Endothelial cell (in vitro differentiated cells): ENCODE results near the gene MSRB1. TPM values are rescaled to one million over a fixed set of nuclear protein-coding genes. Genes with fewer than 3 reads are reported as not detected.

Source experiments
- DNase-seq: peaks from one replicate; pipeline ENCODE4 v3.0.0; 2021; ENCODE audit warnings: low spot score
- H3K27ac Mint-ChIP-seq: one replicate; pipeline ENCODE4 v1.8.0; 2021; ENCODE audit warnings: mixed read lengths, inconsistent platforms; ENCODE audit not compliant: unreplicated experiment
- H3K27me3 Mint-ChIP-seq: one replicate; pipeline ENCODE4 v1.8.0; 2021; ENCODE audit warnings: mild to moderate bottlenecking, moderate library complexity, mixed read lengths, inconsistent platforms; ENCODE audit not compliant: unreplicated experiment
- H3K36me3 Mint-ChIP-seq: one replicate; pipeline ENCODE4 v1.8.0; 2021; ENCODE audit warnings: mild to moderate bottlenecking, low read depth, mixed read lengths, inconsistent platforms; ENCODE audit not compliant: unreplicated experiment
- H3K4me1 Mint-ChIP-seq: one replicate; pipeline ENCODE4 v1.8.0; 2021; ENCODE audit warnings: mild to moderate bottlenecking, mixed read lengths, inconsistent platforms; ENCODE audit not compliant: unreplicated experiment
- H3K4me3 Mint-ChIP-seq: one replicate; pipeline ENCODE4 v1.8.0; 2021; ENCODE audit warnings: mild to moderate bottlenecking, mixed read lengths, inconsistent platforms; ENCODE audit not compliant: unreplicated experiment
- H3K9me3 Mint-ChIP-seq: one replicate; pipeline ENCODE4 v1.8.0; 2021; ENCODE audit warnings: mixed read lengths, inconsistent platforms; ENCODE audit not compliant: unreplicated experiment
- total RNA-seq: library from RNA; stranded (reverse); fragmentation: NEBNext Ultra II Directional; extraction: Animal tissue kit (Norgen Biotek cat#: 25700); gene quantifications from one replicate; pipeline ENCODE4 v1.2.1, GENCODE V29; 2021; ENCODE audit not compliant: unreplicated experiment
- TF ChIP-seq, protein P1 (sequence below): fragments of 200-600 bp; sonication (generic); IDR thresholded peaks from one replicate; pipeline ENCODE4 v1.5.0; 2021; ENCODE audit warnings: antibody characterized with exemption; ENCODE audit not compliant: unreplicated experiment

Gene MSRB1
- total RNA-seq, 1 donor from 2014 or later, result 18.1 TPM

DNA sequence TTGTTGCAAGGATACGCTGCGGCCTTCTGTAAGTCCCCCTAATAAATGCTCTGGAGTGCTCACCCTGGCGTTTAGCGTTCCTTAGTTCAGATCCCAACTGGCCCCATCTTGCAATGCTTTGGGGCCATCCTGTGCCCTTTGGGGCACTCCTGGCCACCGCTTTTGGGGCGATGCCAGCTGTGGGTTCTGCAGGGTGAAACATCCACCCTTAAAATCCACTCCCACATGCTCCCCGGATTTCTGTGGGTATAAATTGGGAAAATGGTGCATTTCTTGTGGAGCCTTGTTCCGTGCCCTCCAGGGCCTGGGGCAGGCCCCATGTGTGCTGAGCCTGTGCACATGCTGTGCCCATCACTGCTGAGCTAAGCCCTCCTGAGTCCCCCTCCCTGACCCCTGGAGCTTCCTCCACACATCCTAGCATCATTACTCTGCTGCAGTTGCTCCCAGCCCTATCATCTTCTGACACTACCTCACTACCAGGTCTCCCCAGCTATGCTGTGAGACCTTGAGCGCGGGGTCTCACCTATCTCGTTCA lies 6.0 kb downstream of the MSRB1 start:
- Mint-ChIP-seq H3K4me1 (no peaks in the 10 kb centered on the region), H3K4me3 (no peak overlapping the region), H3K36me3 (peaks cover 5% of the 10 kb centered on the region), H3K27ac (no peak overlapping the region), H3K27me3 (peaks cover 5% of the 10 kb centered on the region), H3K9me3 (no peaks in the 10 kb centered on the region)
- TF ChIP-seq, protein P1, sequence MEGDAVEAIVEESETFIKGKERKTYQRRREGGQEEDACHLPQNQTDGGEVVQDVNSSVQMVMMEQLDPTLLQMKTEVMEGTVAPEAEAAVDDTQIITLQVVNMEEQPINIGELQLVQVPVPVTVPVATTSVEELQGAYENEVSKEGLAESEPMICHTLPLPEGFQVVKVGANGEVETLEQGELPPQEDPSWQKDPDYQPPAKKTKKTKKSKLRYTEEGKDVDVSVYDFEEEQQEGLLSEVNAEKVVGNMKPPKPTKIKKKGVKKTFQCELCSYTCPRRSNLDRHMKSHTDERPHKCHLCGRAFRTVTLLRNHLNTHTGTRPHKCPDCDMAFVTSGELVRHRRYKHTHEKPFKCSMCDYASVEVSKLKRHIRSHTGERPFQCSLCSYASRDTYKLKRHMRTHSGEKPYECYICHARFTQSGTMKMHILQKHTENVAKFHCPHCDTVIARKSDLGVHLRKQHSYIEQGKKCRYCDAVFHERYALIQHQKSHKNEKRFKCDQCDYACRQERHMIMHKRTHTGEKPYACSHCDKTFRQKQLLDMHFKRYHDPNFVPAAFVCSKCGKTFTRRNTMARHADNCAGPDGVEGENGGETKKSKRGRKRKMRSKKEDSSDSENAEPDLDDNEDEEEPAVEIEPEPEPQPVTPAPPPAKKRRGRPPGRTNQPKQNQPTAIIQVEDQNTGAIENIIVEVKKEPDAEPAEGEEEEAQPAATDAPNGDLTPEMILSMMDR, result no peak
- DNase-seq, result no peak

DNA sequence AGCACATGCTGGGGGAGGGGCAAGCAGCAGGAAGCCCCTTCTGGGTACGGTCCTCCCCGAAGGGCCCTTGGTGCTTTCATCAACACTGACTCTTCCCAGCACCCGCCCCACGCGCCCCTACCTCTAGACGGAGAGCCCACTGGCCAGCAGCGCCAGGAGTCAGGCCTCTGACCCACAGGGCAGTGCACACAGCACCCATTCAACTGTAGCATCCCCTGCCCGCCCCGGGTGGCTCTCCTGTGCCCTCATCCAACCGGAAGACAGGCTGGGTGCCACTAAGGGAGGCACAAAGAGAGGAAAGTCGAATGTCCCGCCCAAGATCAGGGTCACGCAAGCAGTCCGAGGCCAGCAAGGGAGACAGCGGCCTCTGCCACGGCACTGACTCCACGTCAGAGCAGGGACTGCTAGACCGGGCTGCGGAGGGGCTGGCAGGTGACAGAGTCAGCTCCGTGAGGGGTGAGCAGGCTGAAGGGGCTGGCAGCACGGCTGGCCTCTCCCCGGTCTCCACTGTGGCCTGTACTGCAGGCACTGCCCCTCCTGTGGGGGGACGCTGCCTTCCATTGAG lies 9.8 kb downstream of the MSRB1 start:
- Mint-ChIP-seq H3K4me3 (no peak overlapping the region), H3K4me1 (no peaks in the 10 kb centered on the region), H3K27me3 (peaks cover 8% of the 10 kb centered on the region), H3K27ac (no peak overlapping the region), H3K36me3 (no peaks in the 10 kb centered on the region), H3K9me3 (no peaks in the 10 kb centered on the region)
- no peak for DNase-seq
- TF ChIP-seq, protein P1, result no peak

DNA sequence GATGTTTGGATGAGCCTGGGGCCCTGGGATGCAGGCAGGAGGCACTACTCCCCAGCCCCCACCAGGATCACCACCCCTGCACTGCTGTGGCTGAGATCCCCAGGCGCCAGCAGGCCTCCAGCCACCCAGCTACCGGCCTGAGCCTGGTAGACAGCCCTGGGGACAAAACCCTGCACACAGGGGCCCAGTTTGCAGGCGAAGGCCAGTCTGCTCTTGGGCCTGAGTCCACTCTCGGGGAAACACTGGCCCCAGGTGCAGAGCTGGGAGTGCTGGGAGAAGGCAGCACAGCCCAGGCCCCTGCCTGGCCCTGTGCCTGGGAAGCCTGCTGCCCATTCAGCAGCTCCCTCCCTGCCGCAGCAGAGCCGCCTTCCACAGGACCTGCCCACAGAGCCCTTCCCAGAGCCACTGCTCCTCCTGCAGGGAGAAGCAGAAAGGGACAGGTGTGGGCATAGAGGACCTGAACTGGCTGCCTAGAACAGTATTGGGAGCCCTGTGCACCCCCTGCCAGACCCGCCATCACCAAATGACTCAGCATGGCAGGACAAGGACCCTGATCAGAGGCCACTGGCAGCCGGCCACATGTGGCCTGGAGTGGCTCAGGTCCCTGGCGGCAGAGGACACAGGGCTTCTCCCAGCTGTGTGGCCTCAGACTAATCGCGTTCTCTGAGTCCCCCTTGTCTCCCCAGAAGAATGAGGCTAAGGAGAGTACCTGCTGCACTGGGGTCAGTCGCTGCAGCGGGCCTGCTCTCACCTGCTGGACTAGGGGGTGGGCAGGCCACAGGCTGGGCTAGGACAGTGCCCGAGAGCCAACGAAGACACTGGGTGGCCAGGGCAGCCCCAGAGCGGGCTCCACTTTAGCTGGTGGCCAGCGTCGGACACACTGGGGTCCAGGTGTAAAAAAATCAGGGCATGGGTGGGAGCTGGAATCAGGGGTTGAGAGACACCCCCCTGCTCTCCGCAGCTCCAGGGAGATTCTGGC lies 10.7 kb downstream of the MSRB1 start:
- no peak for DNase-seq
- Mint-ChIP-seq H3K27ac (no peak overlapping the region), H3K36me3 (no peaks in the 10 kb centered on the region), H3K9me3 (no peaks in the 10 kb centered on the region), H3K4me1 (no peaks in the 10 kb centered on the region), H3K27me3 (peaks cover 10% of the 10 kb centered on the region), H3K4me3 (no peak overlapping the region)
- TF ChIP-seq, protein P1, result no peak

DNA sequence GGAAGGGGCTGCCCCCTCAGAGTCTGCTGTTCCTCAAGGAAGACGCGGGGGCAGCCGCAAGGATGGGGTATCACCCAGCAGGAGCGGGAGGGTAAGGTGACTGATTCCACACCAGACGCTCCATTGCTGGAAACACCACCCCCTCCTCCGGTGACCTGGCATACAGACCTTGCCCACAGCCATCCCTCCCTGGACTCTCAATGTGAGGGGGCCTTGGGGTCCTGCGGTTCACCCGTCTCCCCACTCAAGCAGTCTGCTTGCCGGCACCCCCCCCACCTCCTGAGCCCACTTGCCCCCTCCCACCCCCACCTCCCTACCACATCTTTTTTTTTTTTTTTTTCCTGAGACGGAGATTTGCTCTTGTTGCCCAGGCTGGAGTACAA lies 12.7 kb downstream of the MSRB1 start:
- no peaks in the 10 kb centered on the region for H3K9me3 Mint-ChIP-seq
- TF ChIP-seq, protein P1, result no peak
- DNase-seq, result no peak
- H3K27me3 Mint-ChIP-seq, result peaks cover 8% of the 10 kb centered on the region
- no peak overlapping the region for H3K27ac Mint-ChIP-seq
- H3K4me1 Mint-ChIP-seq, result no peaks in the 10 kb centered on the region
- H3K4me3 Mint-ChIP-seq, result no peak overlapping the region
- H3K36me3 Mint-ChIP-seq, result no peaks in the 10 kb centered on the region
